ENCODE results near the gene PXK. TPM values are rescaled to one million over a fixed set of nuclear protein-coding genes. Genes with fewer than 3 reads are reported as not detected.

The PXK gene
- total and polyA plus RNA-seq, 2 experiments from 2014 or later: 29.5 to 37.8 TPM

GRCh38 chr3:58369876-58370275, 37.2 kb downstream of the PXK start:
- no peaks in the 10 kb centered on the region for H3K4me1 ChIP-seq (ENCODE audit: insufficient read depth)
- no peak for DNase-seq (ENCODE audit: low spot score)
- H3K4me2 ChIP-seq: no peak overlapping the region
- WGBS (ENCODE audit: low lambda C conversion rate, missing lambda C conversion rate): 96% methylated on average over 3 of the region's 3 CpGs
- no peak for TF ChIP-seq EZH2 (IDR thresholded peaks at IDR 0.05; ENCODE audit: borderline replicate concordance)
- H4K20me1 ChIP-seq (ENCODE audit: insufficient read depth, poor library complexity, severe bottlenecking): no peaks in the 10 kb centered on the region
- H3K27me3 ChIP-seq: no peaks in the 10 kb centered on the region
- no peak overlapping the region for H2AFZ ChIP-seq
- no peak overlapping the region for H3K4me3 ChIP-seq
- H3K27ac ChIP-seq: no peak overlapping the region
- no peaks in the 10 kb centered on the region for H3K36me3 ChIP-seq (replicated peaks; ENCODE audit: insufficient read depth, low read depth)
- peaks cover 5% of the 10 kb centered on the region for H3K79me2 ChIP-seq
- H3K9me2 ChIP-seq (replicated peaks; ENCODE audit: insufficient read depth): no peaks in the 10 kb centered on the region
- no peaks in the 10 kb centered on the region for H3K9me3 ChIP-seq (ENCODE audit: low read depth)

DNA sequence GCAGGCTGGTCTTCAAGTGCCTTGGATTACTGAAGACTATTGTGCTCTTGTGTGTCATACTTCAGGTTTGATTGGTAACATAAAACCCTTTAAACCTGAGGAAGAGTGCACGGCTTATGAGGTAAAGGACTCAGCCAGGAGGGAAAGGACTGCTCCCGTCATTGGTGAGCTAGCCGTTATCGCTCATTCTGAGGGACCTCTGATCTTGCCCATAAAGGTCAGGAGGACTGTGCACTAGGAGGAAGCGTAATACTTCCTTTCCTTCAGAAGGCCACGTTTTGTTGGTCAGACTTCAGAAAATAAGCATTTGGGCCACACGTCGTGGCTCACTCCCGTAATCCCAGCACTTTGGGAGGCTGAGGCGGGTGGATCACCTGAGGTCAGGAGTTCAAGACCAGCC, 37.7 kb downstream of the PXK start:
- Histone ChIP-seq H4K20me1 (ENCODE audit: insufficient read depth, poor library complexity, severe bottlenecking) (no peaks in the 10 kb centered on the region), H3K4me3 (no peak overlapping the region), H3K9me3 (ENCODE audit: low read depth) (no peaks in the 10 kb centered on the region), H3K36me3 (replicated peaks; ENCODE audit: insufficient read depth, low read depth) (no peaks in the 10 kb centered on the region), H3K4me1 (ENCODE audit: insufficient read depth) (no peaks in the 10 kb centered on the region), H3K27me3 (no peaks in the 10 kb centered on the region), H3K4me2 (no peak overlapping the region), H2AFZ (no peak overlapping the region), H3K79me2 (peaks cover 2% of the 10 kb centered on the region), H3K9me2 (replicated peaks; ENCODE audit: insufficient read depth) (no peaks in the 10 kb centered on the region), H3K27ac (no peak overlapping the region)
- no peak for DNase-seq (ENCODE audit: low spot score)
- 93% methylated on average over 10 of the region's 10 CpGs for WGBS (ENCODE audit: low lambda C conversion rate, missing lambda C conversion rate)
- TF ChIP-seq, protein P1, sequence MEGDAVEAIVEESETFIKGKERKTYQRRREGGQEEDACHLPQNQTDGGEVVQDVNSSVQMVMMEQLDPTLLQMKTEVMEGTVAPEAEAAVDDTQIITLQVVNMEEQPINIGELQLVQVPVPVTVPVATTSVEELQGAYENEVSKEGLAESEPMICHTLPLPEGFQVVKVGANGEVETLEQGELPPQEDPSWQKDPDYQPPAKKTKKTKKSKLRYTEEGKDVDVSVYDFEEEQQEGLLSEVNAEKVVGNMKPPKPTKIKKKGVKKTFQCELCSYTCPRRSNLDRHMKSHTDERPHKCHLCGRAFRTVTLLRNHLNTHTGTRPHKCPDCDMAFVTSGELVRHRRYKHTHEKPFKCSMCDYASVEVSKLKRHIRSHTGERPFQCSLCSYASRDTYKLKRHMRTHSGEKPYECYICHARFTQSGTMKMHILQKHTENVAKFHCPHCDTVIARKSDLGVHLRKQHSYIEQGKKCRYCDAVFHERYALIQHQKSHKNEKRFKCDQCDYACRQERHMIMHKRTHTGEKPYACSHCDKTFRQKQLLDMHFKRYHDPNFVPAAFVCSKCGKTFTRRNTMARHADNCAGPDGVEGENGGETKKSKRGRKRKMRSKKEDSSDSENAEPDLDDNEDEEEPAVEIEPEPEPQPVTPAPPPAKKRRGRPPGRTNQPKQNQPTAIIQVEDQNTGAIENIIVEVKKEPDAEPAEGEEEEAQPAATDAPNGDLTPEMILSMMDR (IDR thresholded peaks at IDR 0.05; ENCODE audit: poor library complexity): no peak
- TF ChIP-seq EZH2phosphoT487 (IDR thresholded peaks at IDR 0.05; ENCODE audit: low read depth, severe bottlenecking, unreplicated experiment) (no peak), EZH2 (IDR thresholded peaks at IDR 0.05; ENCODE audit: borderline replicate concordance) (no peak)

DNA sequence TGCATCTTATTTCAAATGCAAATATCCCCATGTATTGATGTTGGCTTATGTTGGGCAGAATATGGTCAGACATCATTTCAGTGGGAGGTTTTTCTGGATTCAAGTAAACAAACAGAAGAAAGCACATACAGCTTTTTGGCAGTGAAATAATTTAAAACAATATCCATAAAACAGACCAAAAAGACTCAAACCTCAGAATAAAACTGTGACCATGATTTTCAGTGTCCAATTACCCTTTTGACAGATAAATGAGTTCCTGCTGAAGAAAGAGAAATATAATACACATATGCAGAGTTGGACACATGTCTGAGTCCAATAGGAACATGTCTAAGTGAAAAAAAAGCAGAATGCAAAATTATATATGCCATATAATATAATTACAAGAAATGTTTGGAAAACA, 39.1 kb downstream of the PXK start:
- Histone ChIP-seq H3K9me2 (replicated peaks; ENCODE audit: insufficient read depth) (no peaks in the 10 kb centered on the region), H3K27me3 (no peaks in the 10 kb centered on the region), H3K4me3 (no peak overlapping the region), H3K4me1 (ENCODE audit: insufficient read depth) (no peaks in the 10 kb centered on the region), H3K4me2 (no peak overlapping the region), H4K20me1 (ENCODE audit: insufficient read depth, poor library complexity, severe bottlenecking) (no peaks in the 10 kb centered on the region), H3K79me2 (no peaks in the 10 kb centered on the region), H2AFZ (no peak overlapping the region), H3K9me3 (ENCODE audit: low read depth) (no peaks in the 10 kb centered on the region), H3K36me3 (replicated peaks; ENCODE audit: insufficient read depth, low read depth) (no peaks in the 10 kb centered on the region), H3K27ac (no peak overlapping the region)
- DNase-seq (ENCODE audit: low spot score): no peak
- TF ChIP-seq EZH2phosphoT487 (IDR thresholded peaks at IDR 0.05; ENCODE audit: low read depth, severe bottlenecking, unreplicated experiment) (no peak), EZH2 (IDR thresholded peaks at IDR 0.05; ENCODE audit: borderline replicate concordance) (no peak)
- TF ChIP-seq, protein P1 (IDR thresholded peaks at IDR 0.05; ENCODE audit: poor library complexity): no peak

- no peaks in the 10 kb centered on the region for H4K20me1 ChIP-seq (ENCODE audit: insufficient read depth, poor library complexity, severe bottlenecking)
These were observed 42.6 kb downstream of the PXK start for GRCh38 chr3:58375254-58375653.

More at GRCh38 chr3:58375254-58375653, 42.6 kb downstream of the PXK start:
- 66% methylated on average over 5 of the region's 5 CpGs for WGBS (ENCODE audit: low lambda C conversion rate, missing lambda C conversion rate)
- no peak overlapping the region for H3K27ac ChIP-seq
- TF ChIP-seq EZH2 (IDR thresholded peaks at IDR 0.05; ENCODE audit: borderline replicate concordance) (no peak), EZH2phosphoT487 (IDR thresholded peaks at IDR 0.05; ENCODE audit: low read depth, severe bottlenecking, unreplicated experiment) (no peak)
- TF ChIP-seq, protein P1 (IDR thresholded peaks at IDR 0.05; ENCODE audit: poor library complexity): no peak
- DNase-seq (ENCODE audit: low spot score): no peak
- H3K4me1 ChIP-seq (ENCODE audit: insufficient read depth): no peaks in the 10 kb centered on the region
- no peaks in the 10 kb centered on the region for H3K9me3 ChIP-seq (ENCODE audit: low read depth)
- H3K79me2 ChIP-seq: no peaks in the 10 kb centered on the region
- H3K4me2 ChIP-seq: no peak overlapping the region
- H2AFZ ChIP-seq: no peak overlapping the region
- H3K9me2 ChIP-seq (replicated peaks; ENCODE audit: insufficient read depth): no peaks in the 10 kb centered on the region
- no peaks in the 10 kb centered on the region for H3K36me3 ChIP-seq (replicated peaks; ENCODE audit: insufficient read depth, low read depth)
- H3K4me3 ChIP-seq: no peak overlapping the region
- no peaks in the 10 kb centered on the region for H3K27me3 ChIP-seq

Measured in hepatocyte (in vitro differentiated cells).